HG02981 (cell line): ENCODE results near the gene SAFB.
"Not testable (repeated sequence)": the region's sequence is repeated elsewhere in the genome, so short reads cannot be mapped to it uniquely, and the experiment has no call there.

ENCODE experiments used
- ATAC-seq: cut with Tn5 transposase; IDR thresholded peaks from one replicate; pipeline ENCODE4 v1.9.1; 2021; ENCODE audit warnings: mild to moderate bottlenecking, moderate library complexity; ENCODE audit not compliant: unreplicated experiment

The SAFB gene

GRCh38 chr19:5594521-5594950 lies 28.3 kb upstream of the SAFB start:
- ATAC-seq, result no peak

GRCh38 chr19:5595129-5595528 lies 27.8 kb upstream of the SAFB start:
- ATAC-seq, result no peak

- ATAC-seq, result no peak
These were observed 27.1 kb upstream of the SAFB start for GRCh38 chr19:5595745-5596144.

GRCh38 chr19:5600797-5601196 lies 22.1 kb upstream of the SAFB start:
- ATAC-seq, result no peak

- no peak for ATAC-seq
These were observed 19.3 kb upstream of the SAFB start for GRCh38 chr19:5603626-5604025.

- ATAC-seq, result no peak
These were observed 17.5 kb upstream of the SAFB start for GRCh38 chr19:5605362-5605761.

GRCh38 chr19:5607318-5608275 lies 15.3 kb upstream of the SAFB start:
- no peak for ATAC-seq

- ATAC-seq, result no peak
These were observed 14.6 kb upstream of the SAFB start for GRCh38 chr19:5608291-5608690.

GRCh38 chr19:5608766-5609165 lies 14.1 kb upstream of the SAFB start:
- not testable (repeated sequence) for ATAC-seq

GRCh38 chr19:5609881-5610448 lies 12.9 kb upstream of the SAFB start:
- no peak for ATAC-seq

- no peak for ATAC-seq
These were observed 9.7 kb upstream of the SAFB start for GRCh38 chr19:5612891-5613865.

- no peak for ATAC-seq
These were observed 7.0 kb upstream of the SAFB start for GRCh38 chr19:5615756-5616327.

GRCh38 chr19:5617080-5617479 lies 5.8 kb upstream of the SAFB start:
- no peak for ATAC-seq

- no peak for ATAC-seq
These were observed 4.3 kb upstream of the SAFB start for GRCh38 chr19:5618591-5618990.

GRCh38 chr19:5619946-5620345 lies 2.9 kb upstream of the SAFB start:
- no peak for ATAC-seq

GRCh38 chr19:5621311-5621944 lies 1.5 kb upstream of the SAFB start:
- ATAC-seq, result no peak

- ATAC-seq, result no peak
These were observed 878 bp upstream of the SAFB start for GRCh38 chr19:5621945-5622464.

GRCh38 chr19:5623397-5624017 lies 624 bp downstream of the SAFB start:
- peak; percentile 5 for ATAC-seq

- ATAC-seq, result no peak
These were observed 1.3 kb downstream of the SAFB start for GRCh38 chr19:5624018-5624663.
